Medulla oblongata (tissue), 1 donor: Measurements from ENCODE around the gene GPS1.

Experiments used
- DNase-seq: peaks from one replicate; pipeline ENCODE4 v3.0.0-alpha.2; 2015; ENCODE audit errors: extremely low spot score

GPS1 gene

GRCh38 chr17:82103553-82104451, 52.1 kb downstream of the GPS1 start:
- peak; percentile 57 for DNase-seq

- no peak for DNase-seq
These were observed 53.2 kb downstream of the GPS1 start for GRCh38 chr17:82104797-82105416.

- DNase-seq = no peak
These were observed 53.8 kb downstream of the GPS1 start for GRCh38 chr17:82105417-82105881.

GRCh38 chr17:82105882-82106687, 54.4 kb downstream of the GPS1 start:
- peak; percentile 50 for DNase-seq

- peak; percentile 66 for DNase-seq
These were observed 55.1 kb downstream of the GPS1 start for GRCh38 chr17:82106688-82107305.
